Glutamatergic neuron (in vitro differentiated cells): Measurements from ENCODE around the gene AMBRA1. TPM values are rescaled to one million over a fixed set of nuclear protein-coding genes. Genes with fewer than 3 reads are reported as not detected.

Experiments
- DNase-seq: peaks from one replicate; pipeline ENCODE4 v3.0.0; 2022
- H3K27ac Mint-ChIP-seq: one replicate; pipeline ENCODE4 v1.8.0; 2020; ENCODE audit warnings: mild to moderate bottlenecking, mixed read lengths, inconsistent platforms; ENCODE audit not compliant: unreplicated experiment
- H3K27me3 Mint-ChIP-seq: one replicate; pipeline ENCODE4 v1.8.0; 2020; ENCODE audit warnings: mild to moderate bottlenecking, moderate library complexity, mixed read lengths, inconsistent platforms; ENCODE audit not compliant: unreplicated experiment
- H3K36me3 Mint-ChIP-seq: one replicate; pipeline ENCODE4 v1.8.0; 2020; ENCODE audit warnings: mild to moderate bottlenecking, mixed read lengths, inconsistent platforms; ENCODE audit not compliant: unreplicated experiment
- H3K4me1 Mint-ChIP-seq: one replicate; pipeline ENCODE4 v1.8.0; 2020; ENCODE audit warnings: mild to moderate bottlenecking, low read depth, mixed read lengths, inconsistent platforms; ENCODE audit not compliant: unreplicated experiment
- H3K4me3 Mint-ChIP-seq: one replicate; pipeline ENCODE4 v1.8.0; 2020; ENCODE audit warnings: mild to moderate bottlenecking, mixed read lengths, inconsistent platforms; ENCODE audit not compliant: unreplicated experiment
- H3K9me3 Mint-ChIP-seq: one replicate; pipeline ENCODE4 v1.8.0; 2020; ENCODE audit warnings: mild to moderate bottlenecking, moderate library complexity, mixed read lengths, inconsistent platforms; ENCODE audit not compliant: unreplicated experiment
- CTCF ChIP-seq: fragments of 200-600 bp; sonication (generic); IDR thresholded peaks from one replicate; pipeline ENCODE4 v1.5.0; 2021; ENCODE audit not compliant: partially characterized antibody, unreplicated experiment
- total RNA-seq: library from RNA; stranded (reverse); fragmentation: NEBNext Ultra II Directional; extraction: Animal tissue kit (Norgen Biotek cat#: 25700); gene quantifications from one replicate; pipeline ENCODE4 v1.2.1, GENCODE V29; 2021; ENCODE audit not compliant: unreplicated experiment

The AMBRA1 gene
- total RNA-seq, 1 donor from 2014 or later, result 49.0 TPM

- peaks cover 23% of the 10 kb centered on the region for H3K4me1 Mint-ChIP-seq
- H3K27me3 Mint-ChIP-seq, result peaks cover 14% of the 10 kb centered on the region
- TF ChIP-seq CTCF, result no peak
- H3K36me3 Mint-ChIP-seq, result peaks cover 10% of the 10 kb centered on the region
- peak overlapping the region; percentile 48 for H3K27ac Mint-ChIP-seq
- no peak for DNase-seq
- H3K4me3 Mint-ChIP-seq, result peak overlapping the region; percentile 32
- peaks cover 21% of the 10 kb centered on the region for H3K9me3 Mint-ChIP-seq
Measured at GRCh38 chr11:46386005-46386578, 207.7 kb downstream of the AMBRA1 start.

DNA sequence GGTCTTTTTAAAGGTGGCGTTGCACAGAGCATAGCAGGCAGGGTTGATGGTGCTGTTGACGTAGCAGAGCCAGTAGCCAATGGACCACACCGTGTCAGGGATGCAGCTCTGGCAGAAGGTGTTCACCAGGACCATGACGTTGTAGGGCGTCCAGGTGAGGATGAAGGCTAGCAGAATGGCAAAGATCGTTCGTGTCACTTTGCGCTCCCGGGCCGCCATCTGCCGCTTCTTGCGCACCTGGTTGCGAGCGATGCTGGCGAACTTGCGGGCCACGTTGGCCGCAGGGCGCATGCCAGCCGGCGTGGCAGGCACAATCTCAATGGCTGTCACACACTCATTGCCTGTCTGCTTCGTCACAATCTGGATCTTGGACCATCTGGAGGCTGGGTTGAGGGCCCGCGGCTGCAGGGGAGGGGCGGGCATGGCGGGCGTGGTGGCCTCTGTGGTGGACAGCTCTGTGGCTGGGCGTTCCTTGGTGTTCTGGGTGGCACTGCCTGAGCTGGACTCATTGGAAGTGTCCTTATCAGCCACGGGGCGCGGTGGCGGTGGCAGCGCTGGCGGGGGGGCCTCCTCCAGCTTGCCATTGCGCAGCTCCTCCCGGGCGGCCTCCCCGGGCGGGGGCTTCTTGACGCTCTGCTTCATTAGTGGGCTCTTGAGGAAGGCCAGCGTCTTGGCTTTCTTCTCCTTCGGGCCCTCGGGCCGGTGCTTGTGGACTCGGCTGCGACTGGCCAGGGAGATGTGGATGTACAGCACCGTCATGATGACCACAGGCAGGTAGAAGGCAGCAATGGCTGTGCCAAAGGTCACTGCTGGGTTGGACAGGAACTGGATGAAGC lies 208.4 kb downstream of the AMBRA1 start:
- no peak for DNase-seq
- peaks cover 10% of the 10 kb centered on the region for H3K36me3 Mint-ChIP-seq
- H3K4me1 Mint-ChIP-seq, result peaks cover 23% of the 10 kb centered on the region
- H3K4me3 Mint-ChIP-seq, result peak overlapping the region; percentile 34
- peak overlapping the region; percentile 48 for H3K27ac Mint-ChIP-seq
- H3K27me3 Mint-ChIP-seq, result peaks cover 14% of the 10 kb centered on the region
- H3K9me3 Mint-ChIP-seq, result peaks cover 21% of the 10 kb centered on the region
- no peak for TF ChIP-seq CTCF

GRCh38 chr11:46383974-46384701 lies 209.7 kb downstream of the AMBRA1 start:
- H3K27me3 Mint-ChIP-seq, result peaks cover 17% of the 10 kb centered on the region
- no peak for DNase-seq
- H3K4me1 Mint-ChIP-seq, result peaks cover 26% of the 10 kb centered on the region
- no peak for TF ChIP-seq CTCF
- H3K36me3 Mint-ChIP-seq, result peaks cover 10% of the 10 kb centered on the region
- peaks cover 24% of the 10 kb centered on the region for H3K9me3 Mint-ChIP-seq
- H3K27ac Mint-ChIP-seq, result no peak overlapping the region
- no peak overlapping the region for H3K4me3 Mint-ChIP-seq

DNA sequence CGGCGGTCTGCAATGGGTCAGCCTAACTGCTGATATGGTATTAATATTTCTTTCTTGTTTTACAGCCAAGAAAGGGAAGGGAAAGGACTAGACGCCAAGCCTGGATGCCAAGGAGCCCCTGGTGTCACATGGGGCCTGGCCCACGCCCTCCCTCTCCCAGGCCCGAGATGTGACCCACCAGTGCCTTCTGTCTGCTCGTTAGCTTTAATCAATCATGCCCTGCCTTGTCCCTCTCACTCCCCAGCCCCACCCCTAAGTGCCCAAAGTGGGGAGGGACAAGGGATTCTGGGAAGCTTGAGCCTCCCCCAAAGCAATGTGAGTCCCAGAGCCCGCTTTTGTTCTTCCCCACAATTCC lies 210.4 kb downstream of the AMBRA1 start:
- DNase-seq, result no peak
- Mint-ChIP-seq H3K27me3 (peaks cover 16% of the 10 kb centered on the region), H3K36me3 (peaks cover 10% of the 10 kb centered on the region), H3K9me3 (peaks cover 24% of the 10 kb centered on the region), H3K4me1 (peaks cover 28% of the 10 kb centered on the region), H3K27ac (peak overlapping the region; percentile 33), H3K4me3 (peak overlapping the region; percentile 76)
- peak; percentile 41 for TF ChIP-seq CTCF
